Ishikawa (cell line): ENCODE measurements around the gene IQGAP1.

Experiments
- CEBPB ChIP-seq: IDR thresholded peaks from 2 replicates; pipeline ENCODE4 v1.6.1; 2012
- CREB1 ChIP-seq: IDR thresholded peaks from 2 replicates; pipeline ENCODE4 v1.6.1; 2012; ENCODE audit warnings: low read depth
- EGR1 ChIP-seq: IDR thresholded peaks from 2 replicates; pipeline ENCODE4 v1.6.1; 2012
- EP300 ChIP-seq: IDR thresholded peaks from 2 replicates; pipeline ENCODE4 v1.6.1; 2012; ENCODE audit warnings: borderline replicate concordance
- FOXM1 ChIP-seq: IDR thresholded peaks from 2 replicates; pipeline ENCODE4 v1.6.1; 2012; ENCODE audit warnings: low read depth, borderline replicate concordance
- MAX ChIP-seq: IDR thresholded peaks from 2 replicates; pipeline ENCODE4 v1.6.1; 2012
- NFIC ChIP-seq: IDR thresholded peaks from 2 replicates; pipeline ENCODE4 v1.6.1; 2012
- RAD21 ChIP-seq: IDR thresholded peaks from 2 replicates; pipeline ENCODE4 v1.6.1; 2012; ENCODE audit warnings: low read depth
- REST ChIP-seq: IDR thresholded peaks from 2 replicates; pipeline ENCODE4 v1.6.1; 2012; ENCODE audit warnings: low read depth, mild to moderate bottlenecking
- TAF1 ChIP-seq: IDR thresholded peaks from 2 replicates; pipeline ENCODE4 v1.6.1; 2012; ENCODE audit warnings: low read depth, mild to moderate bottlenecking
- TCF12 ChIP-seq: IDR thresholded peaks from 2 replicates; pipeline ENCODE4 v1.6.1; 2012; ENCODE audit warnings: low read depth
- TEAD4 ChIP-seq: IDR thresholded peaks from 2 replicates; pipeline ENCODE4 v1.6.1; 2012
- USF1 ChIP-seq: IDR thresholded peaks from 2 replicates; pipeline ENCODE4 v1.6.1; 2012
- YY1 ChIP-seq: IDR thresholded peaks from 2 replicates; pipeline ENCODE4 v1.6.1; 2012; ENCODE audit warnings: low read depth
- ZBTB7A ChIP-seq: IDR thresholded peaks from 2 replicates; pipeline ENCODE4 v1.6.1; 2012; ENCODE audit warnings: low read depth

Gene IQGAP1

GRCh38 chr15:90345857-90346256 is 42.2 kb upstream of the IQGAP1 start:
- TF ChIP-seq ZBTB7A (no peak), REST (no peak)

GRCh38 chr15:90348456-90348855 is 39.6 kb upstream of the IQGAP1 start:
- TF ChIP-seq REST = no peak
- no peak for TF ChIP-seq RAD21
- TF ChIP-seq CREB1 = no peak
- TF ChIP-seq TCF12 = no peak
- TF ChIP-seq EGR1 = no peak

- no peak for TF ChIP-seq TEAD4
These were observed 39.0 kb upstream of the IQGAP1 start for GRCh38 chr15:90349072-90349471.

- TF ChIP-seq TEAD4 (no peak), ZBTB7A (no peak), RAD21 (no peak), CEBPB (no peak), TAF1 (no peak), YY1 (no peak), EP300 (no peak)
These were observed 38.2 kb upstream of the IQGAP1 start for GRCh38 chr15:90349821-90350220.

GRCh38 chr15:90351479-90352106 is 36.4 kb upstream of the IQGAP1 start:
- TF ChIP-seq TCF12 (no peak), REST (no peak), EGR1 (no peak), USF1 (no peak), EP300 (no peak), TAF1 (no peak), MAX (no peak), RAD21 (no peak), TEAD4 (no peak), FOXM1 (no peak), NFIC (no peak), CREB1 (no peak)

- peak; percentile 68 for TF ChIP-seq MAX
- peak; percentile 56 for TF ChIP-seq TAF1
- TF ChIP-seq ZBTB7A = peak; percentile 97
- peak; percentile 55; the same call in 1 of the 2 replicates for TF ChIP-seq TCF12
- TF ChIP-seq USF1 = no peak
These were observed 35.7 kb upstream of the IQGAP1 start, which contains the start of gene ZNF774 for GRCh38 chr15:90352107-90352893. TSS of gene ZNF774 (plus strand) at chr15:90352284. CDS start at chr15:90354661, 2,377 bp downstream.
